ENCODE results near the gene MAGEB4. TPM values are rescaled to one million over a fixed set of nuclear protein-coding genes. Genes with fewer than 3 reads are reported as not detected.

MAGEB4 gene
- total RNA-seq, 1 experiment from 2014 or later = not detected

GRCh38 chrX:30283456-30284200 lies 41.8 kb downstream of the MAGEB4 start (continued):
- TF ChIP-seq PRDM15 (CRISPR knock-in tag; IDR thresholded peaks at IDR 0.05) = no peak
- TF ChIP-seq ZNF263 (CRISPR knock-in tag; IDR thresholded peaks at IDR 0.05; ENCODE audit: low read depth) = no peak
- no peak for TF ChIP-seq MYBL2 (CRISPR knock-in tag; IDR thresholded peaks at IDR 0.05)
- TF ChIP-seq ETV6 (CRISPR knock-in tag; IDR thresholded peaks at IDR 0.05) = no peak
- TF ChIP-seq NFYB (CRISPR knock-in tag; conservative IDR thresholded peaks at IDR 0.05; ENCODE audit: low read depth) = no peak
- no peak for TF ChIP-seq EMX1 (CRISPR knock-in tag; IDR thresholded peaks at IDR 0.05)
- TF ChIP-seq FOXP1 (CRISPR knock-in tag; IDR thresholded peaks at IDR 0.05; ENCODE audit: borderline replicate concordance) = no peak

Other genes with a start within 250 kb of the MAGEB4 start
- gene MAGEB2, start 26.4 kb upstream of the MAGEB4 start, total RNA-seq (2021) = 0.21 to 0.35 TPM (median 0.23 TPM) in 3 replicates
- 0.11 TPM in 1 of 3 replicates, not detected in the others for gene MAGEB3, start 11.3 kb upstream of the MAGEB4 start, total RNA-seq (2021)
- gene MAGEB1, start 5.1 kb downstream of the MAGEB4 start, total RNA-seq (2021) = 0.09 to 0.22 TPM in 2 of 3 replicates, not detected in the other
- gene NR0B1, start 67.4 kb downstream of the MAGEB4 start, total RNA-seq (2021) = 0.09 to 0.20 TPM in 2 of 3 replicates, not detected in the other